HG03108 (cell line): Measurements from ENCODE around the gene PCDHGB6.
"Not testable (repeated sequence)": the region's sequence is repeated elsewhere in the genome, so short reads cannot be mapped to it uniquely, and the experiment has no call there.

Source experiments
- ATAC-seq: cut with Tn5 transposase; IDR thresholded peaks from one replicate; pipeline ENCODE4 v1.9.1; 2021; ENCODE audit warnings: moderate library complexity; ENCODE audit not compliant: unreplicated experiment

PCDHGB6 gene

GRCh38 chr5:141407790-141408505 lies at the start of gene PCDHGB6:
Gene PCDHGB6 (plus strand): TSS chr5:141408021. CDS start chr5:141408203, 182 bp downstream.
- ATAC-seq, result peak; percentile 59

GRCh38 chr5:141359790-141360426 lies 47.9 kb upstream of the PCDHGB6 start, which contains the start of gene PCDHGB2:
Gene PCDHGB2 (plus strand): TSS chr5:141359994. CDS start chr5:141360136, 142 bp downstream.
- no peak for ATAC-seq

- ATAC-seq, result no peak
Measured at GRCh38 chr5:141360685-141361084, 47.1 kb upstream of the PCDHGB6 start.

GRCh38 chr5:141362719-141363118 lies 45.1 kb upstream of the PCDHGB6 start:
- ATAC-seq, result no peak

GRCh38 chr5:141363952-141364660 lies 43.7 kb upstream of the PCDHGB6 start, which contains the start of gene PCDHGA5:
Gene PCDHGA5 (plus strand): TSS chr5:141364162. CDS start chr5:141364331, 169 bp downstream.
- ATAC-seq, result no peak

- no peak for ATAC-seq
Measured at GRCh38 chr5:141366016-141366896, 41.6 kb upstream of the PCDHGB6 start.

GRCh38 chr5:141369994-141370848 lies 37.6 kb upstream of the PCDHGB6 start, which contains the start of gene PCDHGB3:
Gene PCDHGB3 (plus strand): TSS chr5:141370242. CDS start chr5:141370395, 153 bp downstream.
- peak; percentile 82 for ATAC-seq

- ATAC-seq, result no peak
Measured at GRCh38 chr5:141371572-141372475, 36.0 kb upstream of the PCDHGB6 start.

- ATAC-seq, result no peak
Measured at GRCh38 chr5:141373673-141374317, 34.0 kb upstream of the PCDHGB6 start, which contains the start of gene PCDHGA6. Gene PCDHGA6 (plus strand): TSS chr5:141373891. CDS start chr5:141374084, 193 bp downstream.

GRCh38 chr5:141374627-141375026 lies 33.2 kb upstream of the PCDHGB6 start:
- ATAC-seq, result no peak

- not testable (repeated sequence) for ATAC-seq
Measured at GRCh38 chr5:141375444-141376155, 32.2 kb upstream of the PCDHGB6 start.

GRCh38 chr5:141382469-141383294 lies 25.1 kb upstream of the PCDHGB6 start, which contains the start of gene PCDHGA7:
Gene PCDHGA7 (plus strand): TSS chr5:141382742. CDS start chr5:141382900, 158 bp downstream.
- no peak for ATAC-seq

GRCh38 chr5:141383345-141383744 lies 24.5 kb upstream of the PCDHGB6 start:
- ATAC-seq, result no peak

- no peak for ATAC-seq
Measured at GRCh38 chr5:141384471-141385267, 23.2 kb upstream of the PCDHGB6 start.

- not testable (repeated sequence) for ATAC-seq
Measured at GRCh38 chr5:141387557-141388311, 20.1 kb upstream of the PCDHGB6 start, which contains the start of gene PCDHGB4. Gene PCDHGB4 (plus strand): TSS chr5:141387698. CDS start chr5:141387885, 187 bp downstream.
